ENCODE measurements around the gene ZNF215.
"Not testable (repeated sequence)": the region's sequence is repeated elsewhere in the genome, so short reads cannot be mapped to it uniquely, and the experiment has no call there.

The ZNF215 gene

DNA sequence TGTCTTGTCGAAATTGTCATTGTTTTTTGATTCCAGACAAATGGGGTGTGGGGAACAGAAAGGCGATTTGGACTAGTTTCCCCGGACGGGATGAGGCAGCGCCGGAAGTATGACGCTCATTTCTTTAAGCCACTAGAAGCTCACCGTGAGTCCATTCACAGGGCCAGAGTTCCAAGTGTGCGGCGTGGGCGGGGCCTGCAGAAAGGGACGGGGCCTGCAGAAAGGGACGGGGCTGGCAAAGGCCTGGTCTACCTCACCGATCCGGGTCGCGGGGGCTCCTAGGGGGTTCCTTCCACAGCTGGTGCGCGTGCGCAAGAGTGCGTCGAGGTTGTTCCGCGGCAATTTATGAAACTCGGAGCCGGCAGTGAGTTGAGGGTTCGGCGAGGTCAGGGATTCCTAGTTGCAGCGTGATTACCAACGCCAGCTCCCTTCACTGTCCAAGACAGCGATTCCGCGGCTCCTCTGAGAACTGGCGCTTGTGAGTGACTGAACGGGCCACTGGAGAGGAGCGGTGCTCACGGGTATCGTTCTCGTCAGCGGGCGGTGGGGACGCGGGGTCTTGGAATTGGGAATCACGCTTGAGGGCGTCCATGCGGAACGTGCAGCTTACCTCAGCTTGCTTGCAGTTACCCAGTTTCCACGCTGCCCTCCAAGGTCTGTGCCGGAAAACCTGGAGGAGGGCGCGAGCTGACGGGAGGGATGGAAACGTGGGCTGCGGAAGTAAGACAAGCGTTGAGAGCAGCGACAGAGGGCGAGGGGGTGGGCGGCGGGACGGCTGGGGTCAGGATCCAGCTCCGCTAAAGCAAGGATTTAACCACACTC is at the start of gene ZNF215:
TSS of gene ZNF215 (plus strand) at position 219 of the 822 bp plus-strand sequence. CDS start 5,847 bp downstream, outside the sequence.
- DNase-seq = no peak

DNA sequence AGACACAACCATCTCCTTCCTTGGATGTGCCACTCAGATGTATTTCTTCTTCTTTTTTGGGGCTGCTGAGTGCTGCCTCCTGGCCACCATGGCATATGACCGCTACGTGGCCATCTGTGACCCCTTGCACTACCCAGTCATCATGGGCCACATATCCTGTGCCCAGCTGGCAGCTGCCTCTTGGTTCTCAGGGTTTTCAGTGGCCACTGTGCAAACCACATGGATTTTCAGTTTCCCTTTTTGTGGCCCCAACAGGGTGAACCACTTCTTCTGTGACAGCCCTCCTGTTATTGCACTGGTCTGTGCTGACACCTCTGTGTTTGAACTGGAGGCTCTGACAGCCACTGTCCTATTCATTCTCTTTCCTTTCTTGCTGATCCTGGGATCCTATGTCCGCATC is 49.3 kb upstream of the ZNF215 start:
- DNase-seq = no peak

DNA sequence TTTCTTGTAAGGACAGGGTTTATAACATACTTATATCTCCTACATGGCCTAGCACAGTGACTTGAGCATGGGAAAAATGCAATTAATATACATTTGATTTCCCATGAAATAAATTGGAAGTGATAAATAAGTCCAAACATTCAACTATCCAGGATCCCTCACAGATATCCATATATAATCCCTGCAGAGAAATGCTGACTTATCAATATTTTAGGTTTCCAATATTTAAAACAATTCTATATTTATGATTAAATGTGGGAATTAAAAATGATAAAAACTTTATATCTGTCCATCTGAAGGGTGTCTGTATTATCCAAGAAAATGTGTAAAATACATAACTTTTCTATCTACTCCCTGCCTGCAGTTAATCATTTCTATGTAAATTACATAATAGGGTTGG is 43.5 kb upstream of the ZNF215 start:
- no peak for DNase-seq

DNA sequence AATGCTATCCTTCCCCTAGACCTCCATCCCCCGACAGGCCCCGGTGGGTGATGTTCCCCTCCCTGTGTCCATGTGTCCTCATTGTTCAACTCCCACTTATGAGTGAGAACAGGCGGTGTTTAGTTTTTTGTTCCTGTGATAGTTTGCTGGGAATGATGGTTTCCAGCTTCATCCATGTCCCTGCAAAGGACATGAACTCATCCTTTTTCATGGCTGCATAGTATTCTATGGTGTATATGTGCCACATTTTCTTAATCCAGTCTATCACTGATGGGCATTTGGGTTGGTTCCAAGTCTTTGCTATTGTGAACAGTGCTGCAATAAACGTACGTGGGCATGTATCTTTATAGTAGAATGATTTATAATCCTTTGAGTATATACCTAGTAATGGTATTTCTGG is 38.5 kb upstream of the ZNF215 start:
- DNase-seq = not testable (repeated sequence)

DNA sequence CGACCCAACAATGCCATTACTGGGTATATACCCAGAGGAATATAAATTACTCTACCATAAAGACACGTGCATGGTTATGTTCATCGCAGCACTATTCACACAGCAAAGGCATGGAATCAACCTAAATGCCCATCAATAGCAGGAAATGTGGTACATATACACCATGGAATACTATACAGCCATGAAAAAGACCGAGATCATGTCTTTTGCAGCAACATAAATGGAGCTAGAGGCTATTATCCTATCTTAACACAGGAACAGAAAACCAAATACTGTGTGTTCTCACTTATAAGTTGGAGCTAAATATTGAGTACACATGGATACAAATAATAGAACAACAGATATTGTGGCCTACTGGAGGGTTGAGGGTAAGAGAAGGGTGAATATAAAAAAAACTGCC is 37.4 kb upstream of the ZNF215 start:
- no peak for DNase-seq

DNA sequence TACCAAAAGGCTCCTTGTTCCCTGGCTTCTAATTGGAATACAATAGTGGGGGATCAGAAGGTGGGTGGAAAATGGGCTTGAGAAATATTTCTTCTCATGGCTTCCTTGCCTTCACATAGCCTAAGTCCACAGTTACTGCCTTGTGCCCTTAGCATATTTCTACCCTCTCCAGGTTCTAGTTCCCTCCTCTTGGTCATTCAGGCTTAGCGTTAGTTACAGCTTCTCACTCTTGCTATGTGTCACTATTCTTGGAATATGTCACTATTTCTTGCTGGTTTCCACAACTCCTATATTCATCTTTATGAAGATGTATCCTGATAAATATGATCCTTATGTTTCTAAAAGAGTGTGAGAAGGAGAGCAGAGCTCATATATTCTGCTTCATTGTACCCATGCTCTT is 36.4 kb upstream of the ZNF215 start:
- DNase-seq = no peak

DNA sequence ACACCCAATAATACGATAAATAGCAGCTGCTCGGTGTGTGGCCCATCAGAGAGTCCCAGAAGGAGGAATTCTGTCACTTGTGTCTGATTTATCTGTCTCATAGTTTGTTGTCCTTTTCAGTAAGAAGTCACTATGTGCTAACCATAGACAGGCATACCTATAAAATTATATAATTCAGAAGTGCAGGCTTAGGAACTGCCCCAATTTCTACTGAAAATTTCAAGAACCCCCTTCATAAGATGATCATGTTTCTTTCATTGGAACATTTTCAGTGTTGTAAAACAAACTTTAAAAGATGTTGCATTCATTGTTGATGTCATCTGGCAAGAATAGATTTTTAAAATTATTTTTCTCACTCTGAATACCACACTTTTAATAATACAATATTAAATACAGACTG is 33.8 kb upstream of the ZNF215 start, which contains the start of gene OR2D2:
TSS of gene OR2D2 (minus strand) at position 101 of the 400 bp plus-strand sequence. CDS start at position 101, 0 bp downstream.
- no peak for DNase-seq

DNA sequence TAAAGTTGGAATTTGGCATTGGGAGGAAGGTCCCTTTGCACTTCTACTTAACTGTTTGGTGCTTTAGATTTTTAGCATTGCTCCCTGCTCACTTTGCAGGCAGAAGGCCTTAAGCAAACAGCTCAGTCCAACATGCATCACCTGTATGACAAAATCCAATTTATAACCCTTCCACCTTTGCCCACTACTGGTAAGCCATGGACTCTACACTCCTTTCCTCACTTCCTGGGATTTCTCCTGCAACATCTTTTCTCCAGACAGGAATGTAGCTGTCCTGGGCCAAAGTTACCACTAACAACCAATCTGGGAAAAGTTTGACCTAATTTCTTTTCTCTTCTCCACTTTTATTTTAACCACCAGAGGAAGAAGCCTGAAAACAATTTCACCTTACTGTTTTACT is 32.1 kb upstream of the ZNF215 start:
- no peak for DNase-seq

DNA sequence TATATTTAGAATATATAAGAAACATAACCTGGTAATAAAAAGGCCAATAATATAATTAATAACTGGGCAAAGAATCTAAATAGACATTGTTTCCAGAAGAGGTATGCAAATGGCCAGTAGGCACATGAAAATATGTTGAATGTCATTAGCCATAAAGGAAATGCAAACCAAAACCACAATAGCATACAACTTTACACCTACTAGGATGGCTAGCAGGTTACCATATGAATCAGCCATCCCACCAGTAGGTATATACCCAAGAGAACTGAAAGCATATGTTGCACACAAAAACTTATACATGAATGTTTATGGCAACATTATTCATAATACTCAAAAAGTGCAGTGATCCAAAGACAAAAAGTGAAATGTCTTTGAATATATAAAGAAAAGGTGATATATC is 31.2 kb upstream of the ZNF215 start:
- no peak for DNase-seq

DNA sequence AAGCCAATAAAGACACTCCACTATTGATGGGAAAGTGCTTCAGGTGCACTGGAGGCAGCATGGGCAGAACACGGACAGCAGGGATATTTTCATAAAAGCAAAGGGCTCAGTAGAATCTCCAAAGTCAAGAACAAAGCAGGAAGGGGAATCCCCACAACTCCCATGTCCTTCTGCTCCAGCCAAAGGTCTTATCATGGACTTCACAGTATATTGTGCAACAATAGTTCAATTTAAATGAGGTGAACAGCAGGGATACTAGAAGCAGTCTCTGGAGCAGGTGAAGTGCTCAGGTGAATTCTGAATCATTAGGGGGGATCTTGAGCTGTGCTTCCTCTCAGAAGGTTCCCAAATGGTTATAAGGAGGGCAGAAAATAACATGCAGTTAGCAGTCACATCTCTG is 27.3 kb upstream of the ZNF215 start:
- DNase-seq = no peak

DNA sequence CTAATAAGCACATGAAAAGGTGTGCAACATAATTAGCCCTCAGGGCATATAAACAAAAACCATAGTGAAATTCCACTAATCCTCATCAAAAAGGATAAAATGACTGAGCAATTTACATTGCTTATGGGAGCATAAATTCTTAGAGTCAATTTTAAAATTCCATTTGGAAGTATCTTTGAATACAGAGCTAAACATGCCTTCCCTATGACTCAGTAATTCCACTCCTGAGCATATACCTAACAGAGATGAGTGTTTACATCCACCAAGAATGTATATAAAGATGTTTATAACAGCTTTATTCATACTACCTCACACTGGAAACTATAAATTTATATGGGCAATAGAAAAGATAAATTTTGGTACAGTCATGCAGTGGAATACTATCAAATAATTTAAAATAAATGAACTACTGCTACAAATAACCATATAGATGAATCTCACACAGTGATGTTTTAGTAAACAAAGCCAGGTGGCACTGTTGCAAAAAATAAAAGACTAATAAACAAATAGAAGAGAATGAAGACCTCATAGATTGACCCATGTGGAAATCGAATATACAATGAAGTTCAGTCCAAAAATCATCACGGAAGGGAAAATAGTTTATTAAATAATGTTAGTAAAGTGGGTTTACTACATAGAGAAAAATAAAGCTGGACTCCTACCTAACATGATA is 25.8 kb upstream of the ZNF215 start:
- no peak for DNase-seq

DNA sequence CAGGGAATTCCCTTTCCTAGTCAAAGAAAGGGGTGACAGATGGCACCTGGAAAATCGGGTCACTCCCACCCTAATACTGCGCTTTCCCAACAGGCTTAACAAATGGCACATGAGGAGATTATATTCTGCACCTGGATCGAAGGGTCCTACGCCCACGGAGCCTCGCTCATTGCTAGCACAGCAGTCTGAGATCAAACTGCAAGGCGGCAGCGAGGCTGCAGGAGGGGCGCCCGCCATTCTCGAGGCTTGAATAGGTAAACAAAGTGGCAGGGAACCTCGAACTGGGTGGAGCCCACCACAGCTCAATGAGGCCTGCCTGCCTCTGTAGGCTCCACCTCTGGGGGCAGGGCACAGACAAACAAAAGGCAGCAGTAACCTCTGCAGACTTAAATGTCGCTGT is 21.4 kb upstream of the ZNF215 start:
- not testable (repeated sequence) for DNase-seq

DNA sequence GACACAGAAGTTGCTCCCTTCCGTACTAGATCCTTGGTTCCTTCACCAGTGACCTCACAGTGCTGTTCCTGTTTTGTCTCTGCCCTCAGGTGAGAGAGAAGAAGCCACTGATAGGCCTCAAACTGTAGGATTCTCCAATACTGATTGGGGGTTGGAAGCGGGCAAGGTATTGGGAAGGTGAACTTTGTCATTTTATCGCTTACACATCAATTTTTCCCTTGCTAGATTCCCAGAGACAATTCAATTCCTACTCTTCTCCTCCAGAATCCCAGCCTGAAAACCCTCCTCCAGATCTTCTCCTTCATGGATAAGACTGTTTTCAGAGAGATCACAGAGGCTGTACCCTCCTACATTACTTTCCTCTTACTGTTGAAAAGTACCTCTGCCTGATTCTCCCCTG is 14.8 kb upstream of the ZNF215 start:
- DNase-seq = no peak

DNA sequence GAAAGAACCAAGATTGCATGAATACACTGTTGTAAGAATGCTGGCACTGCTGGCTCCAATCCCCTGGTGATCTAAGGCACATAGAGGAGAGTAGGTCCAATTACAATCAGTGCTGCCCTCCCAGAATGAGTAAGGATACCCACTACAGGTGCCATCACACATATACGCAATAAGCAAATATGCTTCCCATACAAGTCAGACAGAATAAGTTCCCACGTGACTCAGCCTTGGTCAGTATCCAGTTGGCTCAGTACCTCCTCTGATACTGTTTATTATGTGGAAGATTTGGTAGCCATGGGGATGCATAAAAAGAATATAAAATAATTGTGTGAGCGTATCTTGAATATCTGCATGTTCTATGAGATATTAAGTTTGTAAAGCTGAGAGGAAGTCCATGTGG is 14.3 kb upstream of the ZNF215 start:
- DNase-seq = no peak

DNA sequence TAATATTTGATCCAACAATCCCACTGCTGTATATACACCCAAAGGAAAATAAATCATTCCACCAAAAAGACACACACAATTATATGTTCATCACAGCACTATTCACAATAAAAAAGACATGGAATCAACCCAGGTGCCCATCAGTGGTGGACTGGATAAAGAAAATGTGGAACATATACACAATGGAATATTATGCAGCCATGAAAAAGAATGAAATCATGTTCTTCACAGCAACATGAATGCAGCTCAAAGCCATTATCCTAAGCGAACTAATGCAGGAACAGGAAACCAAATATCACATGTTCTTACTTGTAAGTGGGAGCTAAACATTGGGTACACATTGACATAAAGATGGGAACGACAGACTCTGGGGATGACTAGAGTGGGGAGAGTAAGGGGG is 6.5 kb upstream of the ZNF215 start:
- no peak for DNase-seq

DNA sequence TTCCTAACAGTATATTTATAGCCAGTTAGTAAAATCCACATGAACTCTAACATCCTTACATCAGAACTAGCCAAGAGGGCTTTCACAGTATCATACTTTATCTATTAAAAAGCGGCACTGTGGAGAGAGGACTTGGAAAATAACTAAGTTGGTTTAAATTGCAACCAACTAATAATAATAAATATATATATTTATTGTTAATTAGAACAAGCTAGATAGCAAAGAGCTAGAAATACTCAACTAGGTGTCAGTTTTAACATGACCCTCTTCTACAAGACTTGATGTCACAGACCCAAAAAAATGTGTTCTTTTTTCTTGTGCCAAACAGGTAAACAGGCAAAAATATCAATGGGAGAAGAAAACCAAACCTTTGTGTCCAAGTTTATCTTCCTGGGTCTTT is 5.5 kb upstream of the ZNF215 start, which contains the start of gene OR2D3:
TSS of gene OR2D3 (plus strand) at position 301 of the 400 bp plus-strand sequence. CDS start at position 301, 0 bp downstream.
- no peak for DNase-seq

DNA sequence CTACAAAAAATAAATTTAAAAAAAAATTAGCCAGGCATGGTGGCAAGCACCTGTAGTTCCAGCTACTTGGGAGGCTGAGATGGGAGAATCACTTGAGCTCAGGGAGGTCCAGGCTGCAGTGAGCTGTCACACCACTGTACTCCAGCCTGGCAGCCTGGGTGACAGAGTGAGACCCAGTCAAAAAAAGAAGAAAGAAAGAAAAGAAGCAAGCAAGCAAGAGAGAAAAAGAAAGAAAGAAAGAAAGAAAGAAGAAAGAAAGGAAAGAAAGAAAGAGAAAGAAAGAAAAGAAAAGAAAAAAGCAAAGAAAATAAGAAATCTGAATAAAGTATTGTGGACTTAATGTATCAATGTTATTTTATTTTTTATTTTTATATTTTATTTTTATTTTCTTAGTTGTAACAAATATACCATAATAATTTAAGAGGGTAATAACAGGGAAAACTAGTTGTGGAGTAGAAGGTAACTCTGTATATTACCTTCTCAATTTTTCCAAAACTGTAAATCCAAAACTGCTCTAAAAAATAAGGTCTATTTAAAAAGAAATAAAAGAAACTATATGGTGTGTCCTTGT is 1.1 kb upstream of the ZNF215 start:
- DNase-seq = no peak

DNA sequence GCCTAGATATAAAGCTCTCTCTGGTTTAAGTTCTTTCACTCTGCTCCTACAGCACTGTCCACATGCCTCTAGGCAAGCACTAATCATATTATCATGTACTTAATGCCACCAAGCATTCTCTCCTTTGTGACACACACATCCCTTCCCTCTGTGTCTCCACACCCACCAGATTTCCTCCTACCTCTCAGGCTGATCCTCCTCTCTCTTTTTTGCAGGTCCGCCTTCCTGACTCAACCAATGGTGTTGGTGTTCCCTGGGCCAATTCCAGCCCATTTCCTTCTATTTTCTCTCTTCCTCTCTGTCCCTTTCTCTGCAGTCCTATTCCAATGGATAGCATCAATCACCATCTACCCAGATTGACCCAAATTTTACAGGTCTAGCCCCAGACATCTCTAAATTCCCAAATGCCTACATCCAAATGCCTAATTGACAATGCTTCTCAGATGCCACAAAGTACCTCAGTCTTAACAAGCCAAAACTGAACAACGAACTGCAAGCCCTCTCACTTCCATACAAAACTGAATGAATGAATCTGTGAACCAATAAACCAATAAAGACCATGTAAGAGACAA is 504 bp upstream of the ZNF215 start:
- no peak for DNase-seq

DNA sequence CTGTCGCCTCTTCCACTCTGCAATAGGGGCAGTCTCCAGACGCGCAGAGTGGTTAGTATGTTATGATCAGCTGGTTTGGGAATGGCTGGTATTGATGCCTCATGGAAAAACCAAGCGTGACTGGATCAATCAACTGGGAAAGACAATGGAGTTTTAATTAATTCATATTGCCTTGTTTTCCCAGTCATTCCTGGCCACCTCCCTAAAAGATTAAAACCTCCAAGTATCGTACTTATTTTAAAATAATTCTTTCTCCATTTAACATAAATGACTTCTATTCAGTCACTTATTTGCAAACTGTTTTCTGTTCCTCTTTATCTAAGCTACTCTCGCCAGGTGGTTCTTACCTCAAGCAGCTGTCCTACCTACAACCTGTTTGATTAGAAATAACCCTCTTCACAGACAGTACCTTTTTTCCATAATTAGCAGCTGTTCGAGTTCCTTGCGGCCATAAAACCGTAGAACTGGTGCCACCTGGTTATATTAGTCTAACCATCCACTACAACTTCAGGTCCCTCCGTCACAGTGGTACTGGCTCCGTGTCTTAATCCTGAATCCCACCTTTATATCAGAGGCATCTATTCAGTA is 898 bp downstream of the ZNF215 start:
- DNase-seq = no peak

DNA sequence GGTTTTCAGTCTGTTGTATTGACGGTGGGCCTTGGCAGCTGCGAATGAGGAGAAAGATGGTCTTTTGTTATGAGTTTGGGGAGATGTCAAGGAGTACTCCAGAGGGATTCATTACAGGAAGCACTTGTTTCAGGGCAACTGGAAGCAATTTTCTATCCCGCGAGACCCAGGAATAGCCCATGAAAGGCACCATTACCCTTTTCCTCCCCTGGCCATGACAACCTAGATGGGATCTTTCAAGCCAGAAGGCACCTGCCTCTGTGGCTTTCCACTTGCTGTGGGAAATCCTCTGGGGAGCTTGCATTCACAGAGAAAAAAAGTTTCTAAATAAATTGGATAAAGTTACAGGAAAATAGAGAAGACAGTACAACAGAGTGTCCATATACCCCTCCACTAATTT is 2.7 kb downstream of the ZNF215 start:
- DNase-seq = no peak

DNA sequence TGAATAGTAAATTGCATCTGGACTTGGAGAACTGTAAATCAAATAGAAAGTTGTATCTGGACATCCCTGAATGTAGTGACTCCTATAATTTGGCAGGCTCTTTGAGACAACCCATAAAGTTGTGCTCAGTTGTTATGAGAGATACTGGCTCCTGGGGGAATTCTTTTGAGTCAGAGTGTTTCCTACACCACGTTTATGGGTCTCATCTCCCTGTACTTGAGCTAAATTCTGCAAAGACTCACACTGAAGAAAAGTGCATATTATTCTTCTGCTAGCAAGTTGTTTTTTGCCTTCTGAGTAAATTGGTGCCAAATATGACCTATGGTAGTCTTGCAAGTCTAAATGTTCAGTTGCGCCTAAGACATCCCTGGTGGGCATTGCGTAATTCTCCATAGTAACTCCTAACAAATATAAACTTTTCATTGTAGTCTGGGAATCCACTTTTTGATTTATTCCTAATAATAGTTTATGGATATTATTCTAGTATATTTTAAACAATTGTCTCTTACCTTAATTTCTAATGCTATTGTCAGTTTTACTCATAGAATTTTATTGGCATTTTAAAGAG is 5.0 kb downstream of the ZNF215 start:
- no peak for DNase-seq

DNA sequence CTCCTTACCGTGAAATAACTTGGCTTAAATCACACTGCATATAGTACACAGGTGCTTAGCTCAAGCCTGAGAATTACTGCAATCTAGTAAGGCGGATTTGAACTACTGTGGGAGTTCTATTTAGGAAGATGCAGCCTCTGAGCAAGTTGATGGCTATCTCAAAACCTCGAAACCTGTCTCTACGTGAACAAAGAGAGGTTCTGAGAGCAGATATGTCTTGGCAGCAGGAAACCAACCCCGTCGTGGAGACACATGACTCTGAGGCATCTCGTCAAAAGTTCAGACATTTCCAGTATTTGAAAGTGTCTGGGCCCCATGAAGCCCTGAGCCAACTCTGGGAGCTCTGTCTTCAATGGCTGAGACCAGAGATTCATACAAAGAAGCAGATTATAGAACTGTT is 5.9 kb downstream of the ZNF215 start:
- DNase-seq = no peak

DNA sequence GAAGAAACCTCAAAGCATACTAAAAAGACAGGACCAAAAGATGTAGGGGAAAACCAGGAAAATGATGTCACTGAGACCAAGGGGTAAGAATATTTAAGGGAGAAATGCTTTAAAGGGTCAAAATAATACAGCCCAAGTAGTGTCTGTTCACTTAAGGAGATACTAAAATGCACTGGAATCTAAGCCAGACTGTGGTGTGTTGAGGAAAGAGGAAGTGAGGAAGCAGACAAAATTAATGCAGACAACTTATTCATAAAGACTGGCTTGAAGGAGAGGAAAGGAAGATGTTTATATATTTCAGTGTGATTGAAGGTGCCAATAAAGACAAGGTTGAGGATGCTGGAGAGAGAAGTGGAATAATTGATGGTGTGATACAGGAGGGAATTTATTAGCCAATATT is 15.7 kb downstream of the ZNF215 start:
- no peak for DNase-seq
